HG02884 (cell line): ENCODE data around the gene CCDC91.
"Not testable (repeated sequence)": the region's sequence is repeated elsewhere in the genome, so short reads cannot be mapped to it uniquely, and the experiment has no call there.

Experiments
- ATAC-seq: cut with Tn5 transposase; IDR thresholded peaks from one replicate; pipeline ENCODE4 v1.9.1; 2021; ENCODE audit warnings: mild to moderate bottlenecking, moderate library complexity; ENCODE audit not compliant: unreplicated experiment

CCDC91 gene

DNA sequence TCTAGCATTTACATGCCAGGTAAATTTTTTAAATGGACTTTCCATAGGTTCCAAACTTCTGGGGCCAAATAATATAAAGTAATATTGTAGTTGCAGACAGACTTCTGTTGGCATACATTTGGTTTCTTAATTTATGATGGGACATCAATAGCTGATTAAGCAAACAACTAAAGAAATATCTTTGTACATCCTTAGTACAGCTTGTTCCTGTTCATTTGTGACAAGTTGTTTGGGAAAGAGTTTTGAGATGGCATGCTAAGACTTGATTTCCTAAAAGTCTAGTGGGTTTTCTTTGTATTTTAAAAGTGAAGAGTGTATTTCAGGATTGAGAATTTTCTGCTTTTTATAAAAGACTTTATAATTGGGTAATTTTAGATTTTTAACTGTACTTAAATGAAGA lies 41.0 kb downstream of the CCDC91 start:
- ATAC-seq = no peak

DNA sequence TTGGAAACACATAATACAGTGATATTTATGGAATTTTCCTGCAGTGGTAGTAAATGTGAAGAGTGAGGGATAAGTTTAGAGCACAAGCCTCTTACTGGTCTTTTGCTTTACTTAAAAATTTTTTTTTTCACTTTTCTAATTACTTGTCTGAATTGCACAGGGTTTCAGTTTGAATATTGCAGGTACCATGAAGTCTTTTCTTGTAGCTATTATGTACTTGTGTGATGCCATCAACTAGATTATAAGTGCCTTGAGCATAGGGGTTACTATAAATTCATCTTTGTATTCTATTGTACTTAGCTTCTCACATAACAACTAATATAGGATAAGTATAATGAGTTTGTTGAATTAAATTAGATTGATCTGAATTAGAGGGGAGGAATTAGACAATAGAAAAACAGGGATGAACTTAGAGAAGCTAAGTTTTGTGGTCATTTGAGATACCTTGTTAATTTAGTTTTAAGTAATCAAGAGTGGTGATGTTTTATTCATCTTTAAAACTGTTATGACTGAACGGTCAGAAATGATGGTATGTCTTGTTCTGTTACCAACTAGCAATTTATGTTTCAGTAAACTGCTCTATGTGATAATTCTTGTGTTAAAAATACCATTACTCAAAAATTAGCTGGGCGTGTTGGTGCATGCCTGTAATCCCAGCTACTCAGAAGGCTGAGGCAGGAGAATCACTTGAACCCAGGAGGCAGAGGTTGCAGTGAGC lies 42.1 kb downstream of the CCDC91 start:
- ATAC-seq = no peak

DNA sequence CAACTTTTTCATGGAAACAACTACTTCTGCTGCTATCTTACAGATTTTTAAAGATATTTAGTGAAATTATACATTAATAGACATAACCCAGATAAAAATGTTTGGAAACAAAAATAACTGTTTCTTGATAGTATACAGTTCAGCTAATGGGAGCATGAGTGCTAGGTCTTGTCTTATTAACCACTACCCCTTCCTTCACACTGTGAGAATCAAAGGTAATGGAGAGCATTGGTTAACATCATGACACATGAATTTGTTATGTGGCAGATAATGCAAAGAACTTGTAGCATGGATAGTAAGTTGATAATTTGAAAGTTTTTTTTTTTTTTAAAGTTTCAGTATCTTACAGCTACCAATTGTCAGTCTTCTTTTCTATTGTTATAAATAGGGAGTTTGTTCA lies 44.2 kb downstream of the CCDC91 start:
- ATAC-seq = no peak

GRCh38 chr12:28235015-28235414 lies 44.8 kb downstream of the CCDC91 start:
- ATAC-seq = no peak

- no peak for ATAC-seq
Measured at GRCh38 chr12:28235985-28236384, 45.7 kb downstream of the CCDC91 start.

DNA sequence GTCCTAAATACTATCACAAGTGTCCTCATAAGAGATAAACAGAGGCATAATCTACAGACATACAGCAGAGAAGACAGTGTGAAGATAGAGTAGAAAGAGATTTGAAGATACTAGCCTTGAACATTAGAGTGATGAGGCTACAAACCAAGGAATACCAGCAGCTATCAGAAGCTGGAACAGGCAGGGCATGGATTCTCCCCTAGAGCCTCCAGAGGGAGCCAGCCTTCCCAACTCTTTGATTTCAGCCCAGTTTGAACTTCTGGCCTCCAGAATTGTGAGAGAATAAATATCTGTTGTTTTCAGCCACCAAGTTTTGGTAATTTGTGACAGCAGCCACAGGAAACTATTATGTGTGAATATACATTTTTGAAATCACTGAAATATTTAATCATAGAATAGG lies 47.2 kb downstream of the CCDC91 start:
- ATAC-seq = no peak

GRCh38 chr12:28239918-28240317 lies 49.7 kb downstream of the CCDC91 start:
- ATAC-seq = no peak

GRCh38 chr12:28240853-28241252 lies 50.6 kb downstream of the CCDC91 start:
- no peak for ATAC-seq

GRCh38 chr12:28242129-28242495 lies 51.9 kb downstream of the CCDC91 start:
- ATAC-seq = no peak

- ATAC-seq = no peak
Measured at GRCh38 chr12:28242496-28243309, 52.4 kb downstream of the CCDC91 start.

DNA sequence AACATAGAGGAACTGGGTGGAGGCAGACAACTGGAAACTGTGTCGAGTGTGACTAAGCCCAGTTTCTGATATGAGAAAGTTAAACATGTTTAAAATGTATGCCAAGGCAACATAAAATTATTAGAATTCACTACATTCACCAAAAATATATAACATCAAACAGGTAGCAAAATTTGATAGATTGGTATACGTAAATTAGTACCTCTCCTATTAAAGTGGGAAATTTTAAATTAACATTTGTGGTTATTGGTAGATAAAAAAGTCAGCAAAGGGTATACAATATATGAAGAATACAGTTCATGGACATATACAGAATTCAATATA lies 53.0 kb downstream of the CCDC91 start:
- no peak for ATAC-seq

- no peak for ATAC-seq
Measured at GRCh38 chr12:28247806-28248205, 57.5 kb downstream of the CCDC91 start.

- no peak for ATAC-seq
Measured at GRCh38 chr12:28248555-28249145, 58.4 kb downstream of the CCDC91 start.

DNA sequence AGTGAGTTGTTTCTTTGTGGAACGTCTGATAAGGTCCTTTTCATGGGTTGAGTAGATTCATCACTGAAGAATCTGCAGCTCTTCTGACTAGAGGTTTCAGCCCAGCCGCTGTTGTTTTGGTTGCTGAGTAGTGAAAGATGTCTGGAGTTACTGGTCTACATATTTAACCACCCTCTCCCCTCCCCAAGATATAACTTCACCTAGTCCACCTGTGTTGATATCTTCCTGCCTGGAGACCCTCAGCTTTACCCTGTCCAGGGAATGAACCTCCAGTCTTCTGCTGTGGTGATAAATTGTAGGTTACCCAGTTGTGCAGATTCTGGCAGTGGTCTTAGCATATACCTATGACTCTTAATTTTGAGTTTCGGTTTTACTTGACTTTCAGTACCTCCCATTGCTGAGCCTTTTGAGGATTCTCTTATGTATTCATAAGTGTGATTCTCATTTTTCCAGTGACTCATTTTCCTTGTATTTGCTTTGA lies 62.9 kb downstream of the CCDC91 start:
- ATAC-seq = peak; percentile 95

DNA sequence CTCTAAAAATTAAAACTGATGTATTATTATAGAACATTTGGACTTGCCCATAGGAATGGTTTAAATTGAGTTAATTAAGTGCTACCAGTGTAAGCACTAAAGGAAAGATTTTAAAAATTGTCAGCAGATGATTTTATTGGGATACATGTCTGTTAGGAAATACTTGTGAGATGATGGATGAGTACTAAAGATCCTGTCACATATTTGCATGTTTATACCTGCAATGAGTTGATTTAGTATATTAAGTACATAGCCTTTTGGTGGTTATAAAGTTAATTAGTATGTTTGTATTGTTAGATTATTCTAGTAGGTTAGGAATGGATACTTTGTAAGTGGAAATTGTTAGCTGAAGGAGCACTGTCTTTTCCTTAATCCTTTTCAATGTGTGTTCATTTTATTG lies 67.2 kb downstream of the CCDC91 start:
- no peak for ATAC-seq

GRCh38 chr12:28258998-28259397 lies 68.7 kb downstream of the CCDC91 start:
- no peak for ATAC-seq

GRCh38 chr12:28265435-28266042 lies 75.3 kb downstream of the CCDC91 start:
- no peak for ATAC-seq

- ATAC-seq = not testable (repeated sequence)
Measured at GRCh38 chr12:28267920-28268607, 77.8 kb downstream of the CCDC91 start.

DNA sequence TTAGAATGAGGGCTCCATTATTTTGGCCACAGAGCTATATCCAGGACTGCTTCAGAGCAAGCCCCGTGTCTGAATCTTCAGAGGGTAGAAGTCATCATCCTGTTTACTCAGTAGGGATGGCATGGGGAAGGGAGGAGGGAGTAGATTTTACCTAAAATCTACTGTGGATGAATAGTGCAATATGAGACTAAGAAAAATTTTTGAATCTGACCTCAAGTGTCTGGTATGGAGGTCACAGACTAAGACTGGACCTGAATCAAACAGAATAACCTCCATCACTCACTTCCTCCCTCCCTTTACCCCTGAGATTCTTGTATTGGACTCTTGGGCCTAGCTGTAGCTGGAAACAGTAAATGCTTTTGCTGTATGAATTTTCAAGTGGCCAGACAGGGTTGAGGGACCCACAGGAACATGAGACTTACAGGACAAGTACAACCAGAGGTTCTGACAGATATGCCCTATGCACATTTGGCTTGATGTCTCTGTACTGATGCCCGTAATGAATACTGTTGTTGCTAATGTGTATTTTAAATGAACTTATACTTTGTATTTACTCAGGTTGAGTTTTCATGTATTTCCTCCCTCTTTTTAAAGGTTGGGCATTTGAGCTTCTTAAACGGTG lies 78.5 kb downstream of the CCDC91 start:
- no peak for ATAC-seq

- ATAC-seq = no peak
Measured at GRCh38 chr12:28269851-28270250, 79.6 kb downstream of the CCDC91 start.

GRCh38 chr12:28278499-28278898 lies 88.2 kb downstream of the CCDC91 start:
- ATAC-seq = no peak
